Activated CD8-positive, alpha-beta T cell treated with anti-CD3 and anti-CD28 coated beads for 36 hours (primary cell): ENCODE data around the gene HSD17B1. TPM values are rescaled to one million over a fixed set of nuclear protein-coding genes. Genes with fewer than 3 reads are reported as not detected.
A peak's percentile ranks its signal among the peaks of the same experiment; 100 is the strongest.

Source experiments
- ATAC-seq: fragments of 200-7000 bp; cut with Tn5 transposase; one replicate; pipeline ENCODE4 v1.10.0; 2021; ENCODE audit warnings: mild to moderate bottlenecking, moderate library complexity
- CTCF ChIA-PET: fragments of 350-600 bp; sonication (Branson Sonifier 250); formaldehyde crosslinking; loops from one replicate; lab custom pipeline; 2021; ENCODE audit warnings: antibody characterized with exemption; lab: Charles Lee
- POLR2A ChIA-PET: fragments of 350-600 bp; sonication (Branson Sonifier 250); formaldehyde crosslinking; loops from one replicate; lab custom pipeline; 2021; ENCODE audit warnings: antibody characterized with exemption; lab: Charles Lee
- DNase-seq: peaks from one replicate; pipeline ENCODE4 v3.0.0-alpha.2; 2020
- H3K27ac Mint-ChIP-seq: one replicate; pipeline ENCODE4 v1.8.0; 2021; ENCODE audit warnings: mild to moderate bottlenecking, mixed read lengths
- H3K27me3 Mint-ChIP-seq: one replicate; pipeline ENCODE4 v1.8.0; 2021; ENCODE audit warnings: mixed read lengths
- H3K36me3 Mint-ChIP-seq: one replicate; pipeline ENCODE4 v1.8.0; 2021; ENCODE audit warnings: low read depth, mixed read lengths
- H3K4me1 Mint-ChIP-seq: one replicate; pipeline ENCODE4 v1.8.0; 2021; ENCODE audit warnings: low read depth, mixed read lengths
- H3K4me3 Mint-ChIP-seq: one replicate; pipeline ENCODE4 v1.8.0; 2021; ENCODE audit warnings: mild to moderate bottlenecking, moderate library complexity, mixed read lengths
- H3K9me3 Mint-ChIP-seq: one replicate; pipeline ENCODE4 v1.8.0; 2021; ENCODE audit warnings: mixed read lengths
- intact Hi-C: fragments of 100-400 bp; cut with micrococcal nuclease; formaldehyde crosslinking; loops from one replicate; pipeline ENCODE4 v1.10.0; 2022
- total RNA-seq, 2 experiments: library from RNA; stranded (reverse); gene quantifications; one replicate each; pipeline ENCODE4 v1.2.3, GENCODE V29; 2021
- TF ChIP-seq, protein P1 (sequence below): fragments of 200-600 bp; IDR thresholded peaks from one replicate; pipeline ENCODE4 v1.8.0; 2022; ENCODE audit warnings: antibody characterized with exemption, mild to moderate bottlenecking

Gene HSD17B1
- total RNA-seq, 2 experiments from 2014 or later: 0.43 to 0.49 TPM

DNA sequence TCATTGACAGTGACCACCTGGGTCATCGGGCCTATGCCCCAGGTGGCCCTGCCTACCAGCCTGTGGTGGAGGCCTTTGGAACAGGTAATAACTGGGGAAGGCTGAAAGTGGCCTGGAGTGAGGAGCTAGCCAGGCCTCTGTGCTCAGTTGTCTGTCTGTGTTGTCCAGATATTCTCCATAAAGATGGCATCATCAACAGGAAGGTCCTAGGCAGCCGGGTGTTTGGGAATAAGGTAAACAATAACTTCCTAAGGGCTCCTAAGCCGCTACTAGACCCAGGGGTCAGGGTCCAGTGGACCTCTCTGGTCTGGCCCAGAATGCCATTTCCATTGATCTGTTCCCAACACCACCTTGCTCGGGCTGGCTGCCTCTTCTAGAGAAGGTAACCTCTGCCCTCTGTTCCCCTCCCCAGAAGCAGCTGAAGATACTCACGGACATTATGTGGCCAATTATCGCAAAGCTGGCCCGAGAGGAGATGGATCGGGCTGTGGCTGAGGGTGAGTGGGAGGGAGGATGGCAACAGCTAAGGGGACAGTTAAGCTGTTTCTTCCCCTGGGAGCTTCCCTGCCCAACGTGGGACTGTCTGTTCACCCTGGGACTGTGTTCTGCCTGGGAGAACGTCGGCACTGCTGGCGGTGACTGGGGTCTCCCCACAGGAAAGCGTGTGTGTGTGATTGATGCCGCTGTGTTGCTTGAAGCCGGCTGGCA, 12.2 kb downstream of the HSD17B1 start:
- Mint-ChIP-seq H3K4me1 (peaks cover 52% of the 10 kb centered on the region), H3K27me3 (no peaks in the 10 kb centered on the region), H3K4me3 (peak overlapping the region; percentile 26), H3K36me3 (peaks cover 46% of the 10 kb centered on the region), H3K27ac (peak overlapping the region; percentile 30), H3K9me3 (no peaks in the 10 kb centered on the region)
- no peak for ATAC-seq
- ChIA-PET POLR2A (interaction anchor here (1.0 to 7.8 kb wide), 3 partner anchors 11 to 212 kb away, joined by 3 to 61 read pairs (median 4); partner anchors contain the start of gene PSMC3IP), CTCF (interaction anchor here (1.0 to 7.5 kb wide), 3 partner anchors 10 to 18 kb away, joined by 3 to 70 read pairs (median 3); partner anchors contain the start of gene PSMC3IP)
- DNase-seq: no peak
- intact Hi-C loops: no loop called here
- TF ChIP-seq, protein P1, sequence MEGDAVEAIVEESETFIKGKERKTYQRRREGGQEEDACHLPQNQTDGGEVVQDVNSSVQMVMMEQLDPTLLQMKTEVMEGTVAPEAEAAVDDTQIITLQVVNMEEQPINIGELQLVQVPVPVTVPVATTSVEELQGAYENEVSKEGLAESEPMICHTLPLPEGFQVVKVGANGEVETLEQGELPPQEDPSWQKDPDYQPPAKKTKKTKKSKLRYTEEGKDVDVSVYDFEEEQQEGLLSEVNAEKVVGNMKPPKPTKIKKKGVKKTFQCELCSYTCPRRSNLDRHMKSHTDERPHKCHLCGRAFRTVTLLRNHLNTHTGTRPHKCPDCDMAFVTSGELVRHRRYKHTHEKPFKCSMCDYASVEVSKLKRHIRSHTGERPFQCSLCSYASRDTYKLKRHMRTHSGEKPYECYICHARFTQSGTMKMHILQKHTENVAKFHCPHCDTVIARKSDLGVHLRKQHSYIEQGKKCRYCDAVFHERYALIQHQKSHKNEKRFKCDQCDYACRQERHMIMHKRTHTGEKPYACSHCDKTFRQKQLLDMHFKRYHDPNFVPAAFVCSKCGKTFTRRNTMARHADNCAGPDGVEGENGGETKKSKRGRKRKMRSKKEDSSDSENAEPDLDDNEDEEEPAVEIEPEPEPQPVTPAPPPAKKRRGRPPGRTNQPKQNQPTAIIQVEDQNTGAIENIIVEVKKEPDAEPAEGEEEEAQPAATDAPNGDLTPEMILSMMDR: no peak

DNA sequence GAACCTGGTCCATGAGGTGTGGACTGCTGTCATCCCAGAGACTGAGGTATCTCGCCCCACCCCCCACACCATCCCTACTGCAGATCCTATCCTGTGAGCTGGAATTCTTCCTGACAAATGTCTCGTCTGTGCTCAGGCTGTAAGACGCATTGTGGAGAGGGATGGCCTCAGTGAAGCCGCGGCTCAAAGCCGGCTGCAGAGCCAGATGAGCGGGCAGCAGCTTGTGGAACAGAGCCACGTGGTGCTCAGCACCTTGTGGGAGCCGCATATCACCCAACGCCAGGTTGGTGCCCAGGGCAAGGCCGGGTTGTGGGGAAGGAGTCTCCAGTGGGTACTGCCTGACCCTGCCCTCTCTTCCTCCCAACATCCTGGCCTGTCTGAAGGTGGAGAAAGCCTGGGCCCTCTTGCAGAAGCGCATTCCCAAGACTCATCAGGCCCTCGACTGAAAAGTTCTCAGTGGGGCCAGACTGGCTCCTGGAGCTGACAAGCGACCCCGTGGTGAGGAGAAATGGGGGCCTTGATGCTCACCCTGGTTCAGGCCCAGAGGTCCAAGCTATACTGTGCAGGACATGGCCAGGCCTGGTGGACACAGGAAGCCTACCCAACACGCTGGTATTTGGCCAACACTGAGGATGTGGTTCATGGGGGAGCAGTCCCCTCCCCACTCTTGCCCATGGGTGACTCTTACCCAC, 12.9 kb downstream of the HSD17B1 start:
- Mint-ChIP-seq H3K36me3 (peaks cover 50% of the 10 kb centered on the region), H3K27me3 (no peaks in the 10 kb centered on the region), H3K4me3 (peak overlapping the region; percentile 96), H3K9me3 (no peaks in the 10 kb centered on the region), H3K27ac (peak overlapping the region; percentile 30), H3K4me1 (peaks cover 54% of the 10 kb centered on the region)
- DNase-seq (no peak), ATAC-seq (no peak)
- TF ChIP-seq, protein P1: no peak
- CTCF ChIA-PET: interaction anchor here (0.7 to 7.5 kb wide), 4 partner anchors 11 to 198 kb away, joined by 3 to 70 read pairs (median 4); partner anchors contain the start of gene PSMC3IP
- POLR2A ChIA-PET: interaction anchor here (1.0 to 7.8 kb wide), 4 partner anchors 11 to 211 kb away, joined by 3 to 61 read pairs (median 4); partner anchors contain the start of gene PSMC3IP
- intact Hi-C loops: no loop called here

DNA sequence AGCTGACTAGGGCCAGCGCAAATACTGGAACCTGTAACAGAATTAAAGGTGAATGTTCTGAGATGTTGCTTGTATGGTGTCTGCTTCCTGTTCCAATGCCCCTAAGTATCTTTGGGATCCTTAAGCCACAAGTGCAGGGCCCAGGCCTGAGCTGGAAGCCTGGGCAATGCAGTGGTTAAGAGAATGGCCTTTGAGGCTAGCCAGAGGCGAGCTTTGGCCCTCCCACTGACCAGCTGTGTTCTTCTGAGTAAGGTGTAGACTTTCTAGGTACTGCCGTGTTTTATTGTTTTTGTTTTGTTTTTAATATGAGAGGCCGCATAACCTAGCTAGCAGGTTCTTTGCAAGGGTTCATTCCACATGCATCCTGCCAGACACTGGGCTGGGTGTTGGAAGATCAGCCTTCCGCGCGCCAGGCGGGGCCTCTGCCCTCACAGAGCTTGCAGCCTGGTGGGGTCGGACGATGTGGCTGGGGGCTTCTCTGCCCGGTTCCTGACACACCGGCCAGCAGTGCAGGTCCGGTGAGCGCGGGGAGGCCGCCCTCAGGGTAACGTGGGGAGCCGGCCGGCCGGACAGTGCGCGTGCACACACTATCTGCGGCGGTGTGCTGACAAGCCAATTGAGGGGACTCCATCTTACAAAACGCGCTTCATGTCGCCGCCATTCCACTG, 13.6 kb downstream of the HSD17B1 start:
- Mint-ChIP-seq H3K27me3 (no peaks in the 10 kb centered on the region), H3K4me3 (peak overlapping the region; percentile 96), H3K4me1 (peaks cover 54% of the 10 kb centered on the region), H3K36me3 (peaks cover 54% of the 10 kb centered on the region), H3K27ac (peak overlapping the region; percentile 93), H3K9me3 (no peaks in the 10 kb centered on the region)
- TF ChIP-seq, protein P1: no peak
- intact Hi-C loops: no loop called here
- no peak for DNase-seq
- POLR2A ChIA-PET: interaction anchor here (1.1 to 7.8 kb wide), 3 partner anchors 11 to 177 kb away, joined by 3 to 61 read pairs (median 4); partner anchors contain the start of gene PSMC3IP
- CTCF ChIA-PET: interaction anchor here (0.7 to 7.5 kb wide), 4 partner anchors 11 to 197 kb away, joined by 3 to 70 read pairs (median 4); partner anchors contain the start of gene PSMC3IP
- no peak for ATAC-seq

DNA sequence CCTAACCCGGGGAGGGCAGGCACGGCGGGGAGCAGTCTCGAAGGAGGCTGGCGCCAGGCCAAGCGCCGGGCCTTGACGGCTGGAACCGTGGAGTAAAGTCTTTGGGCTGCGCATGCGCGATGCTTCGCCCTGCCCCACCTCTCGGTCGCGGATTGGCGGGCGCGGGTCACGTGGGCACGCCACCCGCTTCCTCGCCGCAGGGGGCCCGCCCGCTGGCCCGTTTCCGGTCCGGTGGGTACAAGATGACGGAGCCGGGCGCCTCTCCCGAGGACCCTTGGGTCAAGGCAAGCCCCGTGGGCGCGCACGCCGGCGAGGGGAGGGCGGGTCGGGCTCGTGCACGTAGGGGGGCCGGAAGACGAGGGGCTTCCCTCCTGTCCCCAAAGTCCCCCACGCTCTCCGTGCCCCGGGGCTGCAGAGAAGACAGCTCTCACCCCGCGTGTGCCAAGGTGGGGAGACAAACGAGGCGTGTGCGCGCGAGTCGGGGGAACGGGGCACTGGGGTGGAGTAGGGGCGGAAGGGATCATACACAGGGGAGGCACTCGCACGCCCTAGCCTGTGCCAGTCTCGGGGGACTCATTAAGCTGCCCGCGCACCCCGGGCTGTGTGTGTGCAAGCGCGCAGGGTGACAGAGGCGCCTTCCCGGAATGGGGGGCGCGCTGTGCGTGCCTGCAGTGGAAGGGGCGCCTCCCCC, 14.3 kb downstream of the HSD17B1 start, which contains the start of gene MLX:
TSS of gene MLX (plus strand) at position 218 of the 691 bp plus-strand sequence. CDS start at position 243, 25 bp downstream.
- TF ChIP-seq, protein P1: no peak
- ChIA-PET CTCF (interaction anchor here (1.6 to 7.5 kb wide), 3 partner anchors 10 to 197 kb away, joined by 4 to 70 read pairs (median 8); partner anchors contain the start of gene PSMC3IP), POLR2A (interaction anchor here (0.6 to 7.8 kb wide), 7 partner anchors 8 to 376 kb away, joined by 3 to 61 read pairs (median 4); partner anchors contain the start of gene PSMC3IP)
- peak within 1 kb of the TSS; percentile 93 for H3K27ac Mint-ChIP-seq
- peak within 1 kb of the TSS; percentile 96 for H3K4me3 Mint-ChIP-seq
- ATAC-seq (peak; percentile 72), DNase-seq (peak; percentile 93)
- H3K4me1 Mint-ChIP-seq: peaks cover 52% of the 10 kb centered on the region
- H3K9me3 Mint-ChIP-seq: no peaks in the 10 kb centered on the region
- H3K36me3 Mint-ChIP-seq: peaks cover 59% of the 10 kb centered on the region
- no peaks in the 10 kb centered on the region for H3K27me3 Mint-ChIP-seq
- intact Hi-C loops: no loop called here
